Adrenal gland (tissue), 5 donors: ENCODE measurements around the gene GTF2E1.

Experiments
- CTCF ChIP-seq, 6 experiments: fragments of 450-650 bp in 4 of 6; fragments of 200-600 bp in 2 of 6; sonication (generic) in 1 of 6; IDR thresholded peaks; 1 replicate in 5 of 6; 2 replicates in 1 of 6; pipeline versions ENCODE4 v1.5.1 to v1.8.0; 2016 to 2021; ENCODE audit warnings: antibody characterized with exemption in 6 of 6, mild to moderate bottlenecking in 2 of 6, moderate library complexity in 1 of 6
- POLR2A ChIP-seq, 2 donors: fragments of 450-650 bp; IDR thresholded peaks; one replicate each; pipeline ENCODE4 v1.6.1; 2017; ENCODE audit warnings: antibody characterized with exemption in 2 of 2, mild to moderate bottlenecking in 2 of 2, moderate library complexity in 1 of 2
- donor health status: DM: no; HTN: no; CAD: no.

GRCh38 chr3:120765830-120766493 lies 23.4 kb downstream of the GTF2E1 start:
- TF ChIP-seq CTCF (IDR thresholded peaks at IDR 0.05) (no peak), POLR2A (IDR thresholded peaks at IDR 0.05) (no peak)
